ENCODE measurements around the gene LMOD2. TPM values are rescaled to one million over a fixed set of nuclear protein-coding genes. Genes with fewer than 3 reads are reported as not detected.

The LMOD2 gene
- total RNA-seq, 1 experiment from 2014 or later: not detected

DNA sequence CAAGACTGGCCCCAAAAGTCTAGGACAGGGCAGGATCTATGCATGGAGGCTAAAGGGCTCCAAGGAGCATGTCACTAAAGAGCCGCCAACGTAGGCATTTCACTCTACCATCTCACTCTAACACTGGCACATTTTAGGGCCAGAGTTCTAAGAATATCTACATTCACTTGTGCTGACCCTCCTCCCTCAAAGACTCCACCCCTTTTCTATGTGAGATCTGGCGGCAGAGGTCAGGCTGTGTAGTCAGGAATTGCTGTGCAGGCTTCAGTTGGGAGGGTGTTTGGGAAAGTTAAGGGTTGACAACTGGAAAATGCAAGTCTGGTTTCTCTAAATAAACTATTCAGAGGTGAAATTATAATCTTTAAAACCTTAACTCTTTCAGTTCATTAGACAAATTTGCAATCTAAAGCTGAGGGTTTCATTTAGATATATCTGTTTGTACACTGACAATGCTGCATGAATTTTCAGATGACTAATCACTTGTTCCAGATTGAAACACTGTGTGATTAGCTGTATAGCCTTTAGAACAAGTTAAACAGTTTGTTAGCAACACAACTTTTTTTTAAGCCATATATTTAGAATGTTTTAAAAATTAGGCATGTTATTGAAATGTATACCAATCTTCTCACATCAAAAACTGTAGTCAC is 18.2 kb downstream of the LMOD2 start:
- no peak overlapping the region for H3K4me3 ChIP-seq (ENCODE audit: insufficient read depth, low read depth, low read length)
- DNase-seq: no peak

DNA sequence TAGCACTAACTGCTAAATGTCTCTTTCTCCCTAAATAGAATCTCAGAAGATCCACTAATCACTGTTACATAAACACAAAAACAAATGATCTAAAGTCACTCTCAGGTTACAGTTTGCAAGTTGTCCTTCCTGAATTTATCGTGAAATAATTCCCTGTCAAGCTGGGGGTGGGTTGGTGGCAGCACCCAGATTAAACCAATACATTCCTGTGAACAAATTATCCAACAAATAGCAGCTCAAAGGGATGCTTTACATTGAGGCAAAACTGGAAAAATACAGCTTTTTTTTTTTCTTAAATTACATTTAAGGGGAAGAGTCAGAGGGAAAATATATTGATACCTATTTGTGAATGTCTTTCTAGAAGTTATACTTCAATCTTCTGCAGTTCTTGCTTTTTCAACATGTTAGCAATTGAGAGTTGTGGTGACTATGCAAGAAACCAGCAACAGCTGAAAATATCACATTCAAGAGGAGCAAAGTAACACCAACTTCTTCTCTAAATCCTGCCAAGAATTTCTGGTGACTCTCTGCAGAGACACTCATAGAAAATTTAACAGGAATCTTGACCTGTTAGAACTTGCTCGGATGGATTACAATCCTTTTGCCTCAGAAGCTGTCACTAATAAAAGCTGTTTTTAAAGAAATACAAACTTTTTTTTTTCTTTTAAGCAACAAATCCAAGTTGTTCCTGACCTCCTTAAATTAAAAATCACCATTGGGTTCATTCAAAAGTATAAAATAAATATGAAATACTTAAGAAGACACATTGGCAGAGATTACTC is 18.9 kb downstream of the LMOD2 start:
- H3K27me3 ChIP-seq (ENCODE audit: control insufficient read depth, insufficient read depth, low read length): no peaks in the 10 kb centered on the region

More for the DNA sequence above, 18.2 kb downstream of the LMOD2 start:
- Histone ChIP-seq H3K36me3 (replicated peaks; ENCODE audit: control insufficient read depth, insufficient read depth, low read length) (no peaks in the 10 kb centered on the region), H3K27me3 (ENCODE audit: control insufficient read depth, insufficient read depth, low read length) (no peaks in the 10 kb centered on the region)

DNA sequence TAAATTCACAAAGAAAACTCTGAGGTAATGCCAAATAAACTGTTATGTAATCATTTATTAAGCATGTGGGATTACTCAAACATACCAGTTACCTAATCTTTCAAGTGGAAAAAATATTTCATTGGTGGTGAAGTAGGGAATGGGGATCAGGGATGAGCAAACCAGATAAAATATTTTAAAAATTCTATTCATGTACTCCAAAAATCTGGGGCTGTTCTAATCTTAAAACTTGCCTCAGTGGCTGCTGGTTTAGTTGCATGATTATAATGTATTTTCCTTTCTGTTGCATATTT is 19.5 kb downstream of the LMOD2 start:
- no peak for DNase-seq

More for the DNA sequence above, 18.9 kb downstream of the LMOD2 start:
- Histone ChIP-seq H3K36me3 (replicated peaks; ENCODE audit: control insufficient read depth, insufficient read depth, low read length) (no peaks in the 10 kb centered on the region), H3K4me3 (ENCODE audit: insufficient read depth, low read depth, low read length) (no peak overlapping the region)
- no peak for DNase-seq

DNA sequence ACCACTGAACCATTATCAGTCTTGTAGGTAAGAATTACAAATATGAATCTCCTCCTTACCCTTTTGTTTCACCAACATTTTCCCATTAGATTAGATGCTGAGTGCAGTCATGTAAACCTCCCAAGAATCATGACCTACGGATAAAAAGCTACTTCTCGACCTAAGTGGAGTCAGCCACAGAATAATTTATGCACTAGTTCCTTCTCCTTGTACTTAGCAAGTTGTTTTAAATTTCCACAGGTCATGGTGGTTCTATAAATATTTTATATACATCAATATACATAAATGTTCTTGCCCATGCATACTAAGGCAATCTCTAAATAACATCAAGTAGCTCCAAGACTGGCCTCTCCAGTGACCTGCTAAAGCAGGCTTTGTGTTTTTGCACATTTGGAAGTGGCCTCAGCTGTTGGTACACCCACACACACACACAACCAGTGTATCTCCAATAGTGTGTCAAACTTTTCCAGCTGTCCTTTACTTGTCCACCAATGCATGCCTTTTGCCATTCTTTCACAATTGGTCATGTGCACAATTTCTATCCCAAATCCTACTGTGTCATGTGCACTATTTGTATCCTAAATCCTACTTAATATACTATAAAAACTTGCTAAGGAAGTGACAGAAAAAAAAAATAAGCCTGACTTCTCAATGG is 21.5 kb downstream of the LMOD2 start:
- no peak for DNase-seq
- H3K36me3 ChIP-seq (replicated peaks; ENCODE audit: control insufficient read depth, insufficient read depth, low read length): peaks cover 2% of the 10 kb centered on the region; the same call in 1 of the 2 replicates
- no peak overlapping the region for H3K4me3 ChIP-seq (ENCODE audit: insufficient read depth, low read depth, low read length)
- no peaks in the 10 kb centered on the region for H3K27me3 ChIP-seq (ENCODE audit: control insufficient read depth, insufficient read depth, low read length)

More for the DNA sequence above, 19.5 kb downstream of the LMOD2 start:
- Histone ChIP-seq H3K27me3 (ENCODE audit: control insufficient read depth, insufficient read depth, low read length) (no peaks in the 10 kb centered on the region), H3K4me3 (ENCODE audit: insufficient read depth, low read depth, low read length) (no peak overlapping the region), H3K36me3 (replicated peaks; ENCODE audit: control insufficient read depth, insufficient read depth, low read length) (no peaks in the 10 kb centered on the region)

DNA sequence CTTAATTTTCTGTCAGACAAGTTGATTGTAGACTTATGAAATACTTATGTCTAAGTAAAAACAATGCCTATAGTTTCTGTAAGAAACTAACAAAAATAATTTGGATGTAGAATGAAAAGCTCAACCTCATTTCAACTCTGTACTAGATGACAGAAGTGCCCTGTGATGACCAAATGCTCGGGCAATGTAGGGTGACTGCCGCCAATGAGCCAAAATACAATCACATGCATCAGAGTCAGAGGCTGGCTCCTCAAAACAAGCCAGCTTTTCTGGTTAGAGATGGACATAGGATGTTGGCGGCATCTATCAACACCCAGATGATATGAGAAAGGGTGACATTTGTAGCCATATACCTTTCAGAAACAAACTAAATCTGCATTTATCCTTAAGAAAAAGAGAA is 23.9 kb downstream of the LMOD2 start:
- Histone ChIP-seq H3K4me3 (ENCODE audit: insufficient read depth, low read depth, low read length) (no peak overlapping the region), H3K36me3 (replicated peaks; ENCODE audit: control insufficient read depth, insufficient read depth, low read length) (peaks cover 2% of the 10 kb centered on the region; the same call in 1 of the 2 replicates)

DNA sequence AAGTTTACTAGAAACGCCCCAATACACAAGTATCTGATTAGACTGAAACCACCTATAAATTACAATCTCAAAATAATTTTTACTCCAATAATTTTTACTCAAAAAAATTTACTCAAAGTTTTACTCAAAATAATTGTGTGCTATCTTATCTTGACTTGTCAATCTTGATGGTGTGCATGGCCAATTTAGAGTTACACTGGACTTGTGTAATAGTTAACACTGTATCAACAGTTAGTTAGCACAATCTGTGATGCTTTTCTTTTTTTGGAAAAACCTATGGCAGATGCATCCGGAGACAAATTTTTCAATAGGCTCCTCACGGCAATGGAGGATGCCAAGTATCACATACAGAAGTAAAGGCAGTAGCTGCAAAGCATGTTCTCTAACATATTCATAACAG is 24.9 kb downstream of the LMOD2 start:
- Histone ChIP-seq H3K27me3 (ENCODE audit: control insufficient read depth, insufficient read depth, low read length) (no peaks in the 10 kb centered on the region), H3K36me3 (replicated peaks; ENCODE audit: control insufficient read depth, insufficient read depth, low read length) (peaks cover 2% of the 10 kb centered on the region; the same call in 1 of the 2 replicates), H3K4me3 (ENCODE audit: insufficient read depth, low read depth, low read length) (no peak overlapping the region)
- DNase-seq: no peak

More for the DNA sequence above, 23.9 kb downstream of the LMOD2 start:
- no peak for DNase-seq
- no peaks in the 10 kb centered on the region for H3K27me3 ChIP-seq (ENCODE audit: control insufficient read depth, insufficient read depth, low read length)

DNA sequence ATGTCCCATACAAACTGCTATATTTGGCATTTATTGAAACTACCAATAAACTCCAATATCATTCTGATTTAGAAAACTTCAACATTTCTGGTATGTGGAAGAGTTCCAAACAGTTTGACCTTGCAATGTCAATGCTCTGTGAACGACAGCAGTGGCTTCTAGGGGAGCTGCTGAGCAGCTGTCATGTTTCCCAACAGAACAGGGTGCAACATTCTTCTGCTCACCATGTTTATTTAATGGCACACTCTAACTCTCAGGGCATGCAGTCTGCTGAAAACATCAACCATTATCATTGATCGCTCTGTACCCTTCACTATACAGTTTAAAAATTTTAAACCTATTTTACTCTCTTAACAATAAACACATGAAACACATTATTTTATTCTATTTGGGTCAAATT is 25.9 kb downstream of the LMOD2 start:
- DNase-seq: no peak
- no peaks in the 10 kb centered on the region for H3K27me3 ChIP-seq (ENCODE audit: control insufficient read depth, insufficient read depth, low read length)
- peaks cover 2% of the 10 kb centered on the region; the same call in 1 of the 2 replicates for H3K36me3 ChIP-seq (replicated peaks; ENCODE audit: control insufficient read depth, insufficient read depth, low read length)
- H3K4me3 ChIP-seq (ENCODE audit: insufficient read depth, low read depth, low read length): no peak overlapping the region

DNA sequence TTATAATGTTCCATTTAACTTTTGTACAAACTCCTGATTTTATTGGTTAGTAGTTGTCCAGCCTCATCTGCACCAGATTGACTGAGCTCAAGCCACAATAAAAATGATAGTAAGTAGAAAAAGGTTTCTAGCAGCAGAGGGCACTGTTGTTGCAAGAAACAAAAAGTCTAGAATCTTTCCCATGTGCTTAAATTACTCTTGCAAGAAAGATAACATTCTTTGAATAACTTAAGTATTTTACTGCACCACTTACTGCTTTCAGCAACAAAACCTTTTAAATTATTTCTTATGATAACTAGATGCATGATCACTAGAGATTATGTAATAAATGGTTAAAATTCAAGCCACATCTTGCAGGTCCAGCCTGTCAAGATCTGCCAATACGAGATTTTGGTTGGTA is 27.0 kb downstream of the LMOD2 start:
- Histone ChIP-seq H3K36me3 (replicated peaks; ENCODE audit: control insufficient read depth, insufficient read depth, low read length) (peaks cover 2% of the 10 kb centered on the region; the same call in 1 of the 2 replicates), H3K27me3 (ENCODE audit: control insufficient read depth, insufficient read depth, low read length) (no peaks in the 10 kb centered on the region), H3K4me3 (ENCODE audit: insufficient read depth, low read depth, low read length) (no peak overlapping the region)
- DNase-seq: peak; percentile 7

DNA sequence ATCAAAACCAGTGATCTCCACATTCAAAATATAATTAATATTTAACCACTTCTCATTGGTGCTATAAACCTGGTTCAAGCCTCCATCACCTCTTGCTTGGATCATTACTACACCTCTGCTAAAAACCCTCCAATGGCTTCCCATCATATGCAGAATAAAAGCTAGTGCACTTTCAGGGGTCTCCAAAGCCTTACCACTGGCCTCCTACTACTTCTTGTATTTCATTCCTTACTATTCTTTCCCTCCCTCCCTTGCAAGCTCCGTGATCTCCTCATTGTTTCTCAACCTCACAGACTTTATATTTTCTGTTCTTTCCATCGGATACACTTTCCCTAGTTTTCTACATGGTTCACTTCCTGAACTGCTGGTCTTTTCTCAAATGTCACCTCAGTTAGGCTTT is 31.5 kb downstream of the LMOD2 start:
- H3K36me3 ChIP-seq (replicated peaks; ENCODE audit: control insufficient read depth, insufficient read depth, low read length): peaks cover 5% of the 10 kb centered on the region

DNA sequence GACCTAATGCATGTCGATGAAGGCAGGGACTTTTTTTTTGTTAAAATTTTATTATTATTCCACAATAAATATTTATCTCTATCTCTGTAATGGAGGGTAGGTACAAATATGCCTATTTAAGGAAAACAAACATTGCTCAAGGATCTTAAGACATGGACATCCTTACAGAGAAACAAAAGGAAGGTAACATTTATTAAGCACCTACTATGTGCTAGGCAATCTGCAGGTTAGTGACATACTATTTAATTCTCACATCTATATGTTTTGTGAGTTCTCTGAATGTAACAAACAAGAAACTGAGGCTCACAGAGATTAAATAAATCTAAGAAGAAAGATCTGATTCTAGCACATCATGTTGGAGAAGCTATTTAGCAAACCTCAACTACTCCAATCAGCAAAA is 32.1 kb downstream of the LMOD2 start:
- Histone ChIP-seq H3K36me3 (replicated peaks; ENCODE audit: control insufficient read depth, insufficient read depth, low read length) (peaks cover 6% of the 10 kb centered on the region), H3K27me3 (ENCODE audit: control insufficient read depth, insufficient read depth, low read length) (no peaks in the 10 kb centered on the region), H3K4me3 (ENCODE audit: insufficient read depth, low read depth, low read length) (no peak overlapping the region)
- no peak for DNase-seq

More for the DNA sequence above, 31.5 kb downstream of the LMOD2 start:
- no peak for DNase-seq
- Histone ChIP-seq H3K4me3 (ENCODE audit: insufficient read depth, low read depth, low read length) (no peak overlapping the region), H3K27me3 (ENCODE audit: control insufficient read depth, insufficient read depth, low read length) (no peaks in the 10 kb centered on the region)

DNA sequence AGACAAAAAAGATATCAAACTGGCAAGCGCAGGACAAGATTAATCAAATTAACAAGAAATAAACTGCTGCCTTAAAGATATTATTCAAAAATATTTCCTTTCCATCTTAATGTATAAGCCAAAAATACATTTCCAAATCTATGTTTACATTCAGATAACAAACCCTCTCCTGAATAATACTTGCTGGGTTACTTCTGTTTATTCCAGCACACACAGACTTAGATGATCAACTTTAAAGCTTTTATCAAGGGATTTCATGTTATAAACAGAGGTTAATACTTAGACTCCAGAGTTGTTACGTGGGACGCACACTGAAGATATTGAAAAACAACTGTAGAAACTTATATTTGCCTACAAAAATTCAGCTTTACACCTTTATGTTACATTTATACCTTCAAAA is 33.6 kb downstream of the LMOD2 start:
- Histone ChIP-seq H3K4me3 (ENCODE audit: insufficient read depth, low read depth, low read length) (no peak overlapping the region), H3K27me3 (ENCODE audit: control insufficient read depth, insufficient read depth, low read length) (no peaks in the 10 kb centered on the region), H3K36me3 (replicated peaks; ENCODE audit: control insufficient read depth, insufficient read depth, low read length) (peaks cover 6% of the 10 kb centered on the region)
- no peak for DNase-seq

DNA sequence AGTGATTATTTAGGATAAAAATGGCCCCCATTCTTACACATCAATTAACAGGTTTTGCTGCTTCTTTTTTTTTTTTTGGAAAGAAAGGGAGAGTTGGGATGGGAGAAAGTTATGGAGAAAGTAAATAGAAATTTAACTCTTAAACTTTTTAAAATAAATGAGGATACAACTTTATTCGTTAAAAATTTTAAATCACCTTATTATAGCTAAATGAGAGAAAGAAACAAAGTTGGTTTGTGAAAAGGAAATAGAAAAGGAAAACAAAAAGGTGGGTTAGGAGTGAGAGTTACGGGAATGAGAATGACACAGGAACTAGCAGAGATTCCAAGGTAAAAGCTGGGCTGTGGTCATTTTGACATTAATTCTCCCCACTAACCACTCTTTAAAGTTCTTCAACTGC is 34.9 kb downstream of the LMOD2 start:
- H3K4me3 ChIP-seq (ENCODE audit: insufficient read depth, low read depth, low read length): no peak overlapping the region
- DNase-seq: no peak
- H3K27me3 ChIP-seq (ENCODE audit: control insufficient read depth, insufficient read depth, low read length): no peaks in the 10 kb centered on the region
- H3K36me3 ChIP-seq (replicated peaks; ENCODE audit: control insufficient read depth, insufficient read depth, low read length): peaks cover 6% of the 10 kb centered on the region

DNA sequence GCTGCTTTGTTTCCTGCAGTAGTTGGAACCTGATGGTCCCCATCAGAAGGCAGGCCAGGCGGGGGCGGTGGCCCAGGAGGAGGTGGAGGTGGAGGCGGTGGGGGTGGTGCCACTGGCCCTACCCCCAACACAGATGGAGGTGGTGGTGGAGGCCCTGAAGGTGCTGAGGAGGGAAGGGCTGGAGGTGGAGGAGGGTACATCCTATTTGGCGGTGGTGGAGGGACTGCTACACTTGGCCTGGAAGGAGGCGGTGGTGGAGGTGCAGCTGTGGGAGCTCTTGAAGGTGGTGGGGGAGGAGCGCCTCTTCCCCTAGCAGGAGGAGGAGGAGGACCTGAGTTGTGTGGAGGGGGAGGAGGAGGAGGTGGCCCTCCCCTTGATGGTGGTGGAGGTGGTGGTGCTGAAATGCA is 36.8 kb downstream of the LMOD2 start:
- no peaks in the 10 kb centered on the region for H3K27me3 ChIP-seq (ENCODE audit: control insufficient read depth, insufficient read depth, low read length)
- peak; percentile 57 for DNase-seq
- peaks cover 6% of the 10 kb centered on the region for H3K36me3 ChIP-seq (replicated peaks; ENCODE audit: control insufficient read depth, insufficient read depth, low read length)
- no peak overlapping the region for H3K4me3 ChIP-seq (ENCODE audit: insufficient read depth, low read depth, low read length)

DNA sequence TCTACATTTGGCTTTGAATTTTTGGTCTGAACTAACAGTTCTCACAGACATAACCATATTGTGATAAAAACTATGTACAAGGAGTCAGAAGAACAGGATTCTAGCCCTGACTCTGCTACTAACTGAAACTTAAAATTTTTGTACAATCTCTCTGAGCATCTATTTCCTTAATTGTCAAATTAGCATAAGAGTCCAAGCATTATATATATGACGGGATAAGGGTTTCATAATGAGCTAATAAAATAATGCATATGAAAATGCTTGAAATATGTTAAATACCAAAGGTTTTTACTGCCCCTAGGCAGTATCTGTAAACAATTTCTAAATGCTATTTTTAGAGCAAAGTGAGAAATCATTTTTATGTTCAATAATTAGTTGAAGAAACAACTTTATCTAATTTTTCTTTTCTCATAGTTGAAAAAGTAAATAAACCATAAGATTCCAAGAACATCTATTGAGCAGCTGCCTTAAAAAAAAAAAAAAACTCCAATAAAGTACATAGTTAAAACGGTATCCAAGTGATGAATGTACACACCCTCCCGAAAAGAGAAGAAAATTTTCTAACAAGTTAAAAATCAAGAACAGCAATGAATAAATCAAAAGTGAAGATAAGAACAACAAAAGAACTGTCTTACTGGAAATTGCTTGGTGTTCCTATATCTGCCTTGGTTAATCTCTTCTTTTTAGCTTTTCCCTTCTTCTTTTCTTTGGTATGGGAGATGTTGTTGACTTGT is 40.4 kb downstream of the LMOD2 start:
- Histone ChIP-seq H3K27me3 (ENCODE audit: control insufficient read depth, insufficient read depth, low read length) (no peaks in the 10 kb centered on the region), H3K36me3 (replicated peaks; ENCODE audit: control insufficient read depth, insufficient read depth, low read length) (peaks cover 3% of the 10 kb centered on the region), H3K4me3 (ENCODE audit: insufficient read depth, low read depth, low read length) (no peak overlapping the region)
- no peak for DNase-seq

Measured in H7 (cell line).